BE2C (cell line): Measurements from ENCODE around the gene CHKA.

Experiments used
- DNase-seq: peaks from one replicate; pipeline ENCODE4 v3.0.0-alpha.2; 2020
- H3K27me3 ChIP-seq: fragments of 250-450 bp; sonication (Bioruptor Pico); 2 replicates; pipeline ENCODE4 v1.5.1; 2020; ENCODE audit warnings: mild to moderate bottlenecking
- H3K36me3 ChIP-seq: fragments of 250-450 bp; sonication (Bioruptor Pico); 2 replicates; pipeline ENCODE4 v1.5.1; 2020; ENCODE audit warnings: mild to moderate bottlenecking
- H3K4me1 ChIP-seq: fragments of 250-450 bp; sonication (Bioruptor Pico); 2 replicates; pipeline ENCODE4 v1.5.1; 2020
- H3K4me3 ChIP-seq: 2 replicates; pipeline ENCODE4 v1.5.1; 2011; ENCODE audit warnings: low read depth, low read length
- H3K9me3 ChIP-seq: fragments of 250-450 bp; sonication (Bioruptor Pico); 2 replicates; pipeline ENCODE4 v1.5.1; 2020
- TF ChIP-seq, protein P1 (sequence below): IDR thresholded peaks from 2 replicates; pipeline ENCODE4 v1.5.1; 2012; ENCODE audit warnings: mild to moderate bottlenecking, low read depth, low read length

Gene CHKA

DNA sequence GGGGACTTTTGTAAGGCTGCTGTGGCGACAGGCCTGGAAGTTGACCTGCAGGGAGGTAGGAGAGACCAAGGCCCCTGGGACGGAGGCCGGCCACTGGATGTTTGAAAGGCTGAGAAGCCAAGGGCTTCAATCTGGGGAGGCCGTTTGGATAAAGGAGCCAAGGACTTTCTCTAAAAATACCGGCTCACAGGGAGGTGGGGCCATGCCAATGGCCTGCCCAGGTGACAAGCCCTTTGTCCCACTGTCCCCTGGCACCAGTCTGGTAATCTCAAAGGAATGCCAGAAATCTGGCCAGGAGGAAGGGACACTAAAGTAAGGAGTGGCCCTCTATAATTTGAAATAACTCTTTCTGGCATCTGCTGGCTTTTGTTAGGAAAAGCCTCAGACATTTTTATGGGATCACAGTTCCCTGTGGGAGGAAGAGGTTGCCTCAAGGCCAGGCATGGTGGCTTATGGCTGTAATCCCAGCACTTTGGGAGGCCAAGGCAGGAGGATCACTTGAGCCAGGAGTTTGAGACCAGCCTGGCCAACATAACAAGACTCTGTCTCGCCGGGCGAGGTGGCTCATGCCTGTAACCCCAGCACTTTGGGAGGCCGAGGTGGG is 1.9 kb upstream of the CHKA start:
- TF ChIP-seq, protein P1, sequence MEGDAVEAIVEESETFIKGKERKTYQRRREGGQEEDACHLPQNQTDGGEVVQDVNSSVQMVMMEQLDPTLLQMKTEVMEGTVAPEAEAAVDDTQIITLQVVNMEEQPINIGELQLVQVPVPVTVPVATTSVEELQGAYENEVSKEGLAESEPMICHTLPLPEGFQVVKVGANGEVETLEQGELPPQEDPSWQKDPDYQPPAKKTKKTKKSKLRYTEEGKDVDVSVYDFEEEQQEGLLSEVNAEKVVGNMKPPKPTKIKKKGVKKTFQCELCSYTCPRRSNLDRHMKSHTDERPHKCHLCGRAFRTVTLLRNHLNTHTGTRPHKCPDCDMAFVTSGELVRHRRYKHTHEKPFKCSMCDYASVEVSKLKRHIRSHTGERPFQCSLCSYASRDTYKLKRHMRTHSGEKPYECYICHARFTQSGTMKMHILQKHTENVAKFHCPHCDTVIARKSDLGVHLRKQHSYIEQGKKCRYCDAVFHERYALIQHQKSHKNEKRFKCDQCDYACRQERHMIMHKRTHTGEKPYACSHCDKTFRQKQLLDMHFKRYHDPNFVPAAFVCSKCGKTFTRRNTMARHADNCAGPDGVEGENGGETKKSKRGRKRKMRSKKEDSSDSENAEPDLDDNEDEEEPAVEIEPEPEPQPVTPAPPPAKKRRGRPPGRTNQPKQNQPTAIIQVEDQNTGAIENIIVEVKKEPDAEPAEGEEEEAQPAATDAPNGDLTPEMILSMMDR = no peak
- Histone ChIP-seq H3K27me3 (no peaks in the 10 kb centered on the region; the same call in 1 of the 2 replicates), H3K9me3 (no peaks in the 10 kb centered on the region), H3K36me3 (no peaks in the 10 kb centered on the region; the same call in 1 of the 2 replicates), H3K4me1 (peaks cover 4% of the 10 kb centered on the region), H3K4me3 (no peak overlapping the region)
- no peak for DNase-seq

GRCh38 chr11:68120273-68121066 is 718 bp downstream of the CHKA start:
- DNase-seq = peak; percentile 75
- peak overlapping the region; percentile 86 for H3K4me3 ChIP-seq
- H3K9me3 ChIP-seq = no peaks in the 10 kb centered on the region
- H3K36me3 ChIP-seq = peaks cover 3% of the 10 kb centered on the region; the same call in 1 of the 2 replicates
- H3K4me1 ChIP-seq = peaks cover 4% of the 10 kb centered on the region
- TF ChIP-seq, protein P1 = no peak
- H3K27me3 ChIP-seq = no peaks in the 10 kb centered on the region; the same call in 1 of the 2 replicates

- H3K4me3 ChIP-seq = no peak overlapping the region
- H3K4me1 ChIP-seq = peaks cover 4% of the 10 kb centered on the region
- no peaks in the 10 kb centered on the region for H3K9me3 ChIP-seq
- H3K27me3 ChIP-seq = no peaks in the 10 kb centered on the region; the same call in 1 of the 2 replicates
- H3K36me3 ChIP-seq = peaks cover 3% of the 10 kb centered on the region; the same call in 1 of the 2 replicates
- DNase-seq = no peak
- TF ChIP-seq, protein P1 = no peak
Measured at GRCh38 chr11:68118706-68119448, 2.3 kb downstream of the CHKA start.

- Histone ChIP-seq H3K4me1 (peaks cover 4% of the 10 kb centered on the region), H3K27me3 (no peaks in the 10 kb centered on the region; the same call in 1 of the 2 replicates), H3K9me3 (no peaks in the 10 kb centered on the region), H3K36me3 (peaks cover 8% of the 10 kb centered on the region), H3K4me3 (no peak overlapping the region)
- DNase-seq = no peak
- TF ChIP-seq, protein P1 = no peak
Measured at GRCh38 chr11:68117853-68118470, 3.2 kb downstream of the CHKA start.

GRCh38 chr11:68116974-68117373 is 4.2 kb downstream of the CHKA start:
- no peaks in the 10 kb centered on the region; the same call in 1 of the 2 replicates for H3K27me3 ChIP-seq
- H3K4me1 ChIP-seq = peaks cover 1% of the 10 kb centered on the region

More at GRCh38 chr11:68116974-68117373, 4.2 kb downstream of the CHKA start:
- DNase-seq = no peak
- TF ChIP-seq, protein P1 = no peak
- no peaks in the 10 kb centered on the region for H3K9me3 ChIP-seq
- H3K36me3 ChIP-seq = peaks cover 8% of the 10 kb centered on the region
- H3K4me3 ChIP-seq = no peak overlapping the region
